SK-N-MC (cell line): ENCODE data around the gene AHRR.
"Not testable (repeated sequence)": the region's sequence is repeated elsewhere in the genome, so short reads cannot be mapped to it uniquely, and the experiment has no call there.

Experiments used
- DNase-seq: peaks from one replicate; pipeline ENCODE4 v3.0.0-alpha.2; 2011; ENCODE audit warnings: low read depth, low spot score
- H3K27ac ChIP-seq: fragments of 200-600 bp; sonication (generic); 2 replicates; pipeline ENCODE4 v1.5.1; 2016; ENCODE audit warnings: mixed run types
- H3K36me3 ChIP-seq: fragments of 200-600 bp; sonication (generic); 2 replicates; pipeline ENCODE4 v1.6.1; 2017; ENCODE audit warnings: antibody characterized with exemption, low read length, mixed read lengths; ENCODE audit not compliant: insufficient read depth
- H3K4me3 ChIP-seq: fragments of 200-600 bp; sonication (generic); 2 replicates; pipeline ENCODE4 v1.5.1; 2016
- H3K9ac ChIP-seq: fragments of 200-600 bp; sonication (generic); 2 replicates; pipeline ENCODE4 v1.8.0; 2017; ENCODE audit warnings: mixed run types, mixed read lengths; ENCODE audit not compliant: insufficient read length
- H3K9me3 ChIP-seq: fragments of 200-600 bp; sonication (generic); 2 replicates; pipeline ENCODE4 v1.6.1; 2017; ENCODE audit warnings: low read depth, mild to moderate bottlenecking, antibody characterized with exemption, low read length, moderate library complexity, mixed read lengths
- EZH2 ChIP-seq: fragments of 200-600 bp; sonication (generic); IDR thresholded peaks from one replicate; pipeline ENCODE4 v1.6.1; 2017; ENCODE audit warnings: antibody characterized with exemption
- FOXP2 ChIP-seq: optimal IDR thresholded peaks from 2 replicates; pipeline ENCODE3; 2011; ENCODE audit warnings: mild to moderate bottlenecking, moderate library complexity; ENCODE audit not compliant: insufficient read depth; ENCODE audit errors: extremely low read length, control extremely low read depth
- POLR2AphosphoS5 ChIP-seq: IDR thresholded peaks from 2 replicates; pipeline ENCODE4 v1.6.1; 2012; ENCODE audit warnings: mild to moderate bottlenecking, low read depth, low read length, borderline replicate concordance

Gene AHRR

DNA sequence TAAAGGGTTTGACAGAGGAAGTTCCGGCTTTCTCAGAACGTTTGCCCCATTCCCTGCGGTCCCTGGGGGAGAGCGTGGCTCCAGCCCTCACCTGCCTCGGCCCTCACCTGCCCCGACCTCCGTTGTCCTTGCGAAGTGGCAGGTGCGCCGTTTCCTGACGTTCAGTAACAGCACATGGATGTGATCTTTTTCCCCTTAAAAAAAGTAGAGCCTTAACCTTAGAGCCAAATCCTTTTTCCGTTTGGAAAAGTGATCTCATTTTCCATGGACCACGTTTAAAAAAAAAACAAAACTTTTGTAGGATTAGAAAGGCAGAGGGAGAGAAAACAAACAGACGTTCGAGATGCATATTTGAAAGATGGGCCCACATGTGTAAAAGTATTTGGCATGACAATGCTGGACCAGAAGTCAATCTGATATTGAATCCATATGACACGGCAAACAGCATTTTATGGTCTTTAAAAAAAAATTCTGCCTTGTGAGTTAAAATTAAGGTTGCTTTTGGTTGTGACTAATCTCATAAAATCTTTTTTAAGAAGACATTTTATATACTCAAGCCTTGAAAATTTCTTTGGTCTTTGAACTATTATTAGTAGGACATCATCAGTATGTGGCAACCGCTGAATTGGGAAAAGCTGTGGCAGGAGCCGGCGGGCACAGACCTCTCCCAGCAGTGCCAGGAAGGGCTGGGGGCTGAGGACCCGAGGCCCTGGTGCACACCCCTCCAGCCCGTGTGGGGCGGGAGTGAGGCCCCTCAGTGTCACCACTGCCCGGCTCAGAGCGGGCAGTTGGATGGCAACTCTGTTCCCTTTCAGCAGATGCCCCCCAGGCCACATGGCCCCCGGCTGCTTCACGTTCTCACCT lies 79.0 kb downstream of the AHRR start:
- peak overlapping the region; percentile 93 for H3K27ac ChIP-seq
- no peaks in the 10 kb centered on the region for H3K9me3 ChIP-seq
- H3K9ac ChIP-seq, result peak overlapping the region; percentile 22
- no peak for DNase-seq
- H3K4me3 ChIP-seq, result peak overlapping the region; percentile 12
- peaks cover 8% of the 10 kb centered on the region; the same call in 1 of the 2 replicates for H3K36me3 ChIP-seq
- TF ChIP-seq POLR2AphosphoS5 (no peak), FOXP2 (no peak), EZH2 (no peak)

DNA sequence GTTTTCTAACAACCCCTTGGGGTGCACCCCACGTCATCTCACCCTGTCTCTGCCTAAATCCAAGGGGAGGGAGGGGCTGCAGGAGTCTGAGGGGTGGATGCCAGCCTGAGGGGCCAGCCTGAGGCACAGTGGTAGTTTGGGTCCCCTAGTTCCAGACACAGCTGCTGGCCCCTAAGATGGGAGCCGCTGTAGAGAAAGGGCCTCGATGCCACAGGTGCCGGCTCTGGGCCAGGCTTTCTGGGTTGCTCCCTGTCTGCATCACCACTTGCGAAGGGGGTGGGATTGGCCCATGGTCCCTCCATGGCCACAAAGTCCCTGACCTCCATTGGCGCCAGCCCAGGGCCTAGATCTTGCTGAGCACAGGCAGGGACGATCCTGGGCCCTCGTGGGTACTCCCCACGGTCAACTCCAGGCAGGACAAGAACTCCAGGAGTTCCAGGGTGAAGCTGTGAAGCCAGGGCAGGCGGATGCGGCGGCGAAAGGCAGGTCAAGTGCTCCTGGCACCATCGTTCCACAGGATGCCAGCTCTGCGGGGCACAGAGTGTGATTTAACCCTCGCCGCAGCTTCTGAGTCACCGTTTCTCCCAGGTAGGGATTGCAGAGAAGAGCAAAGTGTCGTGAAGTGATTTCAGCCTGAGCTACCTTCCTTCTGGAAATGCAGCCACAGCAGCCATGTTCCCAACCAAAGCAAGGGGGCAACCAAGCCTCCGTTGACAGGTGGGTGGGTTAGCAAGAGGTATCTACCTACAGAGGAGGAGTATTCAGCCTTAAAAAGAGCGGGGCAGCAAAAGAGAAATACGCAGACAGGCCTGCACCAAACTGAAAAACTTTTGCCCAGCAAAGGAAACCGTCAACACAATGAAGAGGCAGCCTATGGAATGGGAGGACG lies 79.9 kb downstream of the AHRR start:
- TF ChIP-seq FOXP2 (no peak), POLR2AphosphoS5 (no peak), EZH2 (no peak)
- H3K36me3 ChIP-seq, result peaks cover 8% of the 10 kb centered on the region; the same call in 1 of the 2 replicates
- H3K9me3 ChIP-seq, result no peaks in the 10 kb centered on the region
- peak overlapping the region; percentile 93; the same call in 1 of the 2 replicates for H3K27ac ChIP-seq
- DNase-seq, result no peak
- no peak overlapping the region for H3K9ac ChIP-seq
- H3K4me3 ChIP-seq, result no peak overlapping the region

DNA sequence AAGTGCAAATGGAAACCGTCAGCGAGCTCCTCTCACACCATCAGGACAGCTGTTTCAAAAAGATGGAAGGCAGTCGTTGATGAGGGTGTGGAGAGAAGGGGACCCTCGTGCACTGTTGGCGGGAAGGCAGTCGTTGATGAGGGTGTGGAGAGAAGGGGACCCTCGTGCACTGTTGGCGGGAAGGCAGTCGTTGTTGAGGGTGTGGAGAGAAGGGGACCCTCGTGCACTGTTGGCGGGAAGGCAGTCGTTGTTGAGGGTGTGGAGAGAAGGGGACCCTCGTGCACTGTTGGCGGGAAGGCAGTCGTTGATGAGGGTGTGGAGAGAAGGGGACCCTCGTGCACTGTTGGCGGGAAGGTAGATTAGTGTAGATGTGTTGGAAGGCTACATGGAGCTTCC lies 80.7 kb downstream of the AHRR start:
- not testable (repeated sequence) for H3K27ac ChIP-seq, H3K9ac ChIP-seq, H3K36me3 ChIP-seq, H3K4me3 ChIP-seq, DNase-seq, H3K9me3 ChIP-seq

DNA sequence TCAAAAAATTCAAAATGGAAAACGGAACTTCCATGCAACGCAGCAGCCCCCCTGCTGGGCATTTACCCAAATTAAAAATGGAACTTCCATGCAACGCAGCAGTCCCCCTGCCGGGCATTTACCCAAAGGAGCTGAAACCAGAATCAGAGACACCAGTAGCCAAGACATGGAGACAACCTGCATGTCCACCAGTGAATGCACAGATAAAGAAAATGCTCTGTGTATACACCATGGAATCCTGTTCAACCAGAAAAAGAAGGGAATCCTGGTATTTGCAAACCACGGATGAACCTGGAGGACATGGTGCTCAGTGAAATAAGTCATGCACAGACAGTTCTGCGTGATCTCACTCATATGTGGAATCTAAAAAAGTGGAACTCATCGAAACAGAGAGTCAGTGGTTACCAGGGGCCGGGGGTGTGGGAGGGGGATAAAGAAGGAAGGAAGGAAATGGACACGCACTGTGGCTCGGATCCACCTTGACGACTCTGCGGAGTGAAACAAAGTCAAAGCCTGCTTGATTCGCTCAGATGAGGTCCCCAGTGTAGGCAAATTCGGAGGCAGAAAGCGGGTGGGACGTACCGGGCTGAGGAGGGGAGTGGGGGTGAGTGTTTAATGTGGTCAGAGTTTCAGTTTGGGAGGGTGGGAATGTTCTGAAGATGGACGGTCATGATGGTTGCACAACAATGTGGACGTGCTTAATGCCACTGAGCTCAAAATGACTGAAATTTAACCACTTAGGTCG lies 81.3 kb downstream of the AHRR start:
- Histone ChIP-seq H3K36me3 (peaks cover 8% of the 10 kb centered on the region; the same call in 1 of the 2 replicates), H3K9me3 (no peaks in the 10 kb centered on the region), H3K9ac (no peak overlapping the region), H3K4me3 (no peak overlapping the region), H3K27ac (no peak overlapping the region)
- TF ChIP-seq FOXP2 (no peak), POLR2AphosphoS5 (no peak), EZH2 (no peak)
- no peak for DNase-seq

DNA sequence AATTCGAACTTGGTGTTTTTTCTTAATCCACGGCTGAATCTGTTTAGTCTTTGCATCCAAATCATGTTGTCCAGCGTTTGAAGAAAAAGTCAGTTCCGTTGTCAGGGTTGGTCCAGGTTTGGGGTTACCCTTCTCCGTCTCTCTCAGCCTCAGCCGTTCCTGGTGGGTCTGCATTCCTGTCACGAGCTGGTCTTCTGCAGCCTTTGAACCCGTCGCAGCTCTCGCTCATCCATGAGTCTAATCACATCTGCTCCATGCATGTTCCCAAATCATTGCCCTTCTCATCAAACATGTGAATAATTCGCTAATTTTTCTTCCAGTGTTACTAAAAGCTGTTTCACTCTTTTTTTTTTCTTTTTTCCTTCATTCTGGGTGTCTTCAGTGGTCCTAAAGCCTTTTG lies 82.5 kb downstream of the AHRR start:
- Histone ChIP-seq H3K27ac (peak overlapping the region; percentile 51), H3K9me3 (no peaks in the 10 kb centered on the region), H3K9ac (no peak overlapping the region), H3K36me3 (peaks cover 8% of the 10 kb centered on the region; the same call in 1 of the 2 replicates), H3K4me3 (no peak overlapping the region)
- DNase-seq, result no peak
- TF ChIP-seq EZH2 (no peak), POLR2AphosphoS5 (no peak), FOXP2 (no peak)

DNA sequence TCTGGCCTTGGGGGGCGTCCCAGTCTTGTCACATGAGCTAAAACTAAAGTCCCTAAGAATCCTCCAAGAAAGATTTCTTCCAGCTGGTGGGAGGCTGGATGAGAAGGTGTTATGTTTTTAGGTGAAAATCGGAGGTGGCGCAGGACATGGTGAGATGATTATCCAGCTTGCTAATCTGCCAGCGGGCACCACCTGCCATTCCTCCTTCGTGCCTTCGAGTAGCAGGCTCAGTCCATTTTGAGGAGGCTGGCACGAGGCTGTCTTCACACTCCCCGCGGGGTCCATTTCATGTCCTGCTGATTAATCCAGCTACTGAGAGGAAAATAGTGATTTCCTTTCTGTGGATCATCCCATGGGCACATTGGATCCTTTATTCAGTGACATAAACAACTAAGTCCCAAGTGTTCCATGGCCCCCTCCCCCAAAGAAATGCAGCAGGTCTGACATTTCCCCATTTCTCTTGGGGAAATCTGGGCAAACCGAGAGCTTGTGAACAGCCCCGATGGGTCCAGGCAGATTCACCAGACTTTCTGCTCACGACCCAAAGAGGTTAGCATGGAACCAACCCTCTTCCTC lies 83.2 kb downstream of the AHRR start:
- peaks cover 12% of the 10 kb centered on the region; the same call in 1 of the 2 replicates for H3K36me3 ChIP-seq
- no peak for TF ChIP-seq POLR2AphosphoS5
- no peak for TF ChIP-seq EZH2
- TF ChIP-seq FOXP2, result no peak
- H3K27ac ChIP-seq, result no peak overlapping the region
- no peak for DNase-seq
- H3K9ac ChIP-seq, result no peak overlapping the region
- no peak overlapping the region for H3K4me3 ChIP-seq
- no peaks in the 10 kb centered on the region for H3K9me3 ChIP-seq

DNA sequence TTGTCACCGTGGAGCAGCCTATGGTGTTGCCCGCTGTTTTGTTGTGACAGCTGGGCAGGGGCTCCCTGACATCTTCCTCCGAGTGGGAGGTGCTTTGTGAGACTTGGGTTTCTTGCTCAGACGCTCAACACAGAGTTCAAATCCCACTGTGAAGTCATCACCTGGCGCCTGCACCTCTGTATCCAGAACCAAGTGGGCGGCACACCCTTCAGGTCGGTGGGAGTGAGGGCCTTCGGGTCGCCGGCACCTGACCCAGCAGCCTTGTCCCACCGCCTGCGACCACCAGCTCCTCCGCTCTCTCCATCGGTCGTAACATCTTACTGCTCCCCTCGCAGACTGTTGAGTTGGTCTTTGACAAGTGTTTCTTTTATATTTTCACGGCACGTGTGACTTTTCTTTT lies 83.9 kb downstream of the AHRR start:
- Histone ChIP-seq H3K27ac (no peak overlapping the region), H3K4me3 (no peak overlapping the region), H3K36me3 (peaks cover 13% of the 10 kb centered on the region; the same call in 1 of the 2 replicates), H3K9me3 (no peaks in the 10 kb centered on the region), H3K9ac (no peak overlapping the region)
- TF ChIP-seq POLR2AphosphoS5 (no peak), FOXP2 (no peak), EZH2 (no peak)
- DNase-seq, result no peak
